ENCODE data around the gene FBP1.

- TF ChIP-seq POLR2AphosphoS5 (IDR thresholded peaks at IDR 0.05; ENCODE audit: low read depth, low read length) (no peak), FOXP2 (optimal IDR thresholded peaks at IDR 0.05; ENCODE audit: borderline replicate concordance, extremely low read depth, extremely low read length, insufficient read depth) (no peak), REST (IDR thresholded peaks at IDR 0.05; ENCODE audit: insufficient read depth in 1 of 2, low read depth in 2 of 2, low read length in 2 of 2) (no peak), SIN3A (IDR thresholded peaks at IDR 0.05; ENCODE audit: borderline replicate concordance, insufficient read depth, low read length) (no peak), TAF1 (IDR thresholded peaks at IDR 0.05; ENCODE audit: borderline replicate concordance, insufficient read depth, low read length) (no peak)
Measured at GRCh38 chr9:94666364-94667099, 27.2 kb upstream of the FBP1 start.
